ENCODE results near the gene SLC9A5. TPM values are rescaled to one million over a fixed set of nuclear protein-coding genes. Genes with fewer than 3 reads are reported as not detected.
A peak's percentile ranks its signal among the peaks of the same experiment; 100 is the strongest.

Gene SLC9A5
- polyA plus RNA-seq, 5 donors = 15.7 to 21.1 (median 19.4) TPM

DNA sequence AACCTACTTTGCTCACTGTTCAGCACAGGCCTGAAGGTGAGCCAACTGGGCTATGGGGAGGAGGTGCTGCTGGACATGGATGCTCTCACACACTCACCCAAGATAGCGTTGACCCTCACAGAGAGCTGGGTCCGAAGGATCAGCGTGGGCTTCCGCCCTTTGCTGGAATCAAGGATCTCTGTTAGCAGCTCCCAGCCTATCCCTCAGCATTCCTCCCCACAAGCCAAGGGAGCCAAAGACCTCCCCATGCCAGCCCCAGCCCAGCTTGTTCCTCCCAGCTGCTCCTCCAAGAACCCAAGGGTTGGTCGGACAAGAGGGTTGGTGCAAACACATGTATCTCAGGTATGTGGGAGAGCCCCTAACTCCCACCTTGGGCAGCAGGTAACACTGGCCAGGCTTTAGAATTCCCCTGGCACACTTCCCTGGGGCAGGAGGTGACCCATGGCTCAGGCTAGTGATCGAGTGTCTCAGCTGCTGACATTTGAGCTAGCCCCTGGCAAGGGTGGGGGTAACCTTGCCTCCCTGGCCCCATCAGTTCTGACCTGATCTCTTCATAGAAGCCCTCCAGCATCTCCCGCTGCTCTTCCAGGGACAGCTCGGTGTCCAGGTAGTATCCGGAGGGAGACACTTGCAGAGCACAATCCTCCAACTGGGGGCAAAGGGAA lies 9.8 kb upstream of the SLC9A5 start:
- no peak for DNase-seq

DNA sequence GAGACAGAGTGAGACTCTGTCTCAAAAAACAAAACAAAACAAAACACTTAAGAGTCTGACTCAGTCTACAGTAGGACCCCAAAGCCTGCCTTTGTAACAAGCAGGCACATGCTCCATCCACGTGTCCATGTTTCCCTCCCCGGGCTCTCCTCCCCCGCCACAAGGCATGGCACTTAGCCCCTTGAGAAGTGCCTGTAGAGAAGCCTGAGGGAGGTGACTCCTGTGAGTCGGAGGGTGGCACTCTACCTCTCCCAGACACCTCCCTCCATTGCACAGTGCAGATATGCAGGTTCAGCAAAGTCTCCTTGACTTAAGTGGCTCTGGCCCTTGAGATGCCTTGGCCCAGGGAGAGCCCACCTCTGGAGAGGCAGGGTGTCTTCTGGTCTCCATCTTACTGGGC lies 8.3 kb upstream of the SLC9A5 start:
- DNase-seq = peak in 1 of 2 donors; percentile 44

DNA sequence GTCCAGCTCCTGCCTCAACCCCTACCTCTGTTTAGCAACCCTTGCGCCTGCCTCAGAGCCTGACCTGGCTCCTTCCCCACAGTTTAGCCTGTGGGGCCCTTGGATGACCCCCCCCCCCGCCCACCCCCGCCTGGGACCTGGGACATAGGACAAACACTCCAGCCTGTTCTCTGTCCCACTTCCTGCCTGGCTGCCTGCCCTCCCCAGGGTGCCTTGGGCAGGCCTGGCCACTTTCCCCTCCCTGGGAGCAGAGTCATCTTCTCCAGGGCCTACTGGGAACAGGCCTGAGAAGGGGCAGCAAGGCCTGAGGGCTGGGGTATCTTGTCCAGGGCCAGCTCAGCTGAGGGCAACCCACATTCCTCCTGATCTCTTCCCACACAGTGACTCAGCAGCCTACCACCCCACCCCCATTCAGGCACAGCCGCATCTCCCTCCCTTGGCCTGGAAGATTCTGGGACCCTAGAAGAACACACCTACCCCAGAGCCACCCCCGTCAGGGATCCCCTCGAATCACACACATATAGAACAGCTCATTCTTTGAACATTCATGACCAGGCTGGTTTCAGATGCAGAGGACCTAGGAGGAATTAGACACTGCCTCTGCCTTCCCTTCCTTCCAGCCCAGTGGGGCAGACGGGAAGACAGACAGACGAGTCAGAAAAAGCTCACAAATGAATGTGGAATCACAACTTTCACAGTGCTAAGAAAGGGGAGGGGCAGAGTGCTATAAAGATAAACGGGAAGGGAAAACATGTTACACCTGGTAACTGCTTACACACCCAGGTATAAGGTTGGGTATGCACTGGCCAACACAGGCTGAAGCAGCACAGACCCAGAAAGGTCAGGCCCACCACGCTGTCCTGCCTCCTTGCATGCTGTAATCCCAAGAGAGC lies 7.5 kb upstream of the SLC9A5 start:
- DNase-seq = peak in 1 of 2 donors; percentile 42

GRCh38 chr16:67242138-67242730 lies 6.5 kb upstream of the SLC9A5 start:
- DNase-seq = peak; percentile 94 to 95

- DNase-seq = no peak
Measured at GRCh38 chr16:67243481-67243880, 5.3 kb upstream of the SLC9A5 start.

DNA sequence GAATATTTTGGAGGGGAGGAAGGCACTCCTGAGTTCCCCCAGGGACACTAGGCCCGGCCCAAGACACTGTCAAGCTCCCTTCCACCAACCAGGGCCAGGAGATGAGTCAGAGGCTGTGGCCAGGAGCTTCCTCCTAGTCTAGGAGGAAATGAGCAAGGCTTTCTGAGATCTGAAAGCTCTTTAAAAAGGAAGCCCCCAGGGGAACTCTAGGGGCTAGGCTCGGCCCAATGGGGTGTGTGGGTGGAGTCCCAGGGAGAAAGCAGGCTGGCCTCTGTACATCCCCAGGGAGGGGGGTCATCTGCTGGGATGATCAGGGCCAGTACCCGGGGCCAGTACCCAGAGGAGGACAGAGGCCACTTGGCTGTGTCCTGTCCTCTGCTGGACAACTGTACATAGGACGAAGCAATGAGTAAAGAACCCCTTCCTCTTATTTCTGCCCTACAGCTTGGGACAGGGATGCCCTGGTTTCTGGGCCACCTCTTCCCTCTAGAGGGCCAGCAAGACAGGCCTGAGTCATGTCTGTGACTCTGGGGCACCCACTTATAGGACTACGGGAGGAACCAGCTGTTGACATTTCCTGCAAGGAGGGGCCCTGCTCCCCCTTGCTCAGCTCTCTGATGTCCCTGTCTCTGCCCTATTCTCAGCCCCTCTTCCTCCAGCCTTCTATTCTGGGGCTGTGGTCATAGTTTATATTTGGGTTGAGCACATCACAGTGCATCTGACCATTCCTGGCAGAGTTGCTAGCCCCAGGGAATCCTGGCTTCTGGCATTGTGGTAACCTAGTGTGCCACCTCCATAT lies 4.2 kb upstream of the SLC9A5 start:
- no peak for DNase-seq

- DNase-seq = no peak
Measured at GRCh38 chr16:67245186-67245585, 3.6 kb upstream of the SLC9A5 start.

GRCh38 chr16:67245674-67246080 lies 3.1 kb upstream of the SLC9A5 start:
- DNase-seq = no peak

DNA sequence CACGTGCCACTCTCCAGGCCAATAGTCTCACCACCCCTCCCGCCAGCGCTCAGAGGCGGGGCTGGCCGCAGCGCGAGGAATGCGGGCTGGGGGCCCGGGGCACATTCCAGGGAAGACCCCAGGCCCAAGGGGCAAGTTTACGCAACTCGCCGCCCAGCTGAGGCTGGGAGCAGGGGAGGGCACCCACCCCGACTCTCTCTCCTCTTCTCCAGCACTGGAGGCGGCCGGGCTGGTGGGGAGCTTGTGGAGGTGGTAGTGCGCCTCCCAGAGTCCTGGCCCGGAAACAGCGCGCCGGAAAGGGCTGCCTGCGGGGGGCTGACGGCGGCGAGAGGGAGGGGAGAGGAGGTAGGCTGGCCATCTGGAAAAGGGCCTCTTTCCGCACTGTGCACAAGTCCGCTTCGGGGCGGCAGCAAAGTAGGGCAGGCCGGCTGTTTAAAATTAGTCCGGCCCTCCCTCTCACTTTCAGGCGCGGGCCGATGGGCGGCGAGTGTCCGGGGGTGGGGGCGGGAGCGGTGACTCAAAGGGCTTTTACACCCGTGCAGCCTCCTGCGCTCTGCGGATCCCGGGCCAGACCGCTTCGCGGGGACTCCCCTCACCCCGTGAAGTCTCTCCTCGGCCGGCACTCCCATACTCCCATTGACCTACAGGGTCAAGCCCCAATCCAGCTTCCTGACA lies 2.6 kb upstream of the SLC9A5 start:
- peak; percentile 91 to 92 for DNase-seq

- peak in 1 of 2 donors; percentile 56 for DNase-seq
Measured at GRCh38 chr16:67246756-67247191, 2.0 kb upstream of the SLC9A5 start.

DNA sequence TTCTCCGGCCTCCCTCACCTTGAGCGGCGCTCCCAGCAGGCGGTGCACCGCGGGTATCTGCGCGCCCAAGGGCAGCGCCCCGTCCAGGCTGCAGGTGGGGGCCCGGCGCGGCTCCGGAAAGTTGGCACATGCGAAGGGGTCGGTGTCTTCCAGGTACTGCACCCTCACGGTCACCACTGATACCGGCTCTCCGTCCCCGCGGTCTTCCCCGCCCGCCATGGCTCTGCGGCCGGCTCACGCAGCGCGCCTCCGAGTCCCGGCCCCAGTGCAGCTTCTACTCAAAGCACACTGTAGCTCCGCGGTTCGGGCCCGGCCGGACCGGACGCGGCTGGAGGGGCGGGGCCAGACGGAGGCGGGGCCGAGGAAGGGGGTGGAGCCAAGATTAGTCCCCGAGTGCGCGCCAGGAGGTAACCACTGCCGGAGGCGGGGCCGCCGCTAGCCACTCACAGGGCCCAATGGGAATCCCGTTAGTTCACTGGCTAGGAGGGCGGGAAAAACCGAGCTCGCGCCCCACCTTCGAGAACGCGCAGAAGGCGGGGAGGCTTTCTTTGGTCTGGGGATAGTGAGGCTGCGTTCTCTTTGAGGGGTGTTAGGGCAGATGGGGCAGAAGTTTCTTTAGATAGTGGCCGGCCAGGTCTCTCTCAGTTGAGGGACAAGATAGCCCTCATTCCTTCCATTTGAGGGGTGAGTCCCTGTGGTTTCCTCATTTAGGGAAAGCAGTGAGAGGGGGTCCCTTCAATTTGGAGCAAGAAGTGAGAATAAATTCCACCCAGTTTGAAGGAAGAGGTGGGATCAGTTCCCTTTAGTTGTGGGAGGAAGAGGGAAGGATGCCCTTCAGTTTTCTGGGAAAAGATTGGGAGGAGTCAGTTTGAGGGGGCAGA lies 1.3 kb upstream of the SLC9A5 start, which contains the start of gene FHOD1:
Gene FHOD1, minus strand, starts transcription at position 290 of the 881 bp plus-strand sequence. Its CDS starts 71 bp downstream, at position 219.
- DNase-seq = peak; percentile 93 to 94

DNA sequence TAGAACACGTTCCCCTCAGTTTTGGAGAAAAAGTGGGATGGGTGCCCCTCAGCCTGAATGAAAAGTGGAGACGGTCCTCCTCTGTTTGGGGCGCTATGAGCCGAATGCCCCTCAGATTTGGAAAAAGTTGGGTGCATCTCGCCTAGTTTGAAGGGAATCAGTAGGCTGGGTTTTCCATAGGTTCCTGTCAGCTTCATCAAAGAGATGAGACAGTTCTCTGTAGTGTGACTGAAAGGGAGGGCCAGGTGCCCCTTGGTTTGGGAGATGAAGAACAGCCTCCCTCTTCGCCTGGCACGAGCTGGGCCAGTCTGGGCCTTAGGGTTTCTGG lies 742 bp upstream of the SLC9A5 start:
- no peak for DNase-seq

DNA sequence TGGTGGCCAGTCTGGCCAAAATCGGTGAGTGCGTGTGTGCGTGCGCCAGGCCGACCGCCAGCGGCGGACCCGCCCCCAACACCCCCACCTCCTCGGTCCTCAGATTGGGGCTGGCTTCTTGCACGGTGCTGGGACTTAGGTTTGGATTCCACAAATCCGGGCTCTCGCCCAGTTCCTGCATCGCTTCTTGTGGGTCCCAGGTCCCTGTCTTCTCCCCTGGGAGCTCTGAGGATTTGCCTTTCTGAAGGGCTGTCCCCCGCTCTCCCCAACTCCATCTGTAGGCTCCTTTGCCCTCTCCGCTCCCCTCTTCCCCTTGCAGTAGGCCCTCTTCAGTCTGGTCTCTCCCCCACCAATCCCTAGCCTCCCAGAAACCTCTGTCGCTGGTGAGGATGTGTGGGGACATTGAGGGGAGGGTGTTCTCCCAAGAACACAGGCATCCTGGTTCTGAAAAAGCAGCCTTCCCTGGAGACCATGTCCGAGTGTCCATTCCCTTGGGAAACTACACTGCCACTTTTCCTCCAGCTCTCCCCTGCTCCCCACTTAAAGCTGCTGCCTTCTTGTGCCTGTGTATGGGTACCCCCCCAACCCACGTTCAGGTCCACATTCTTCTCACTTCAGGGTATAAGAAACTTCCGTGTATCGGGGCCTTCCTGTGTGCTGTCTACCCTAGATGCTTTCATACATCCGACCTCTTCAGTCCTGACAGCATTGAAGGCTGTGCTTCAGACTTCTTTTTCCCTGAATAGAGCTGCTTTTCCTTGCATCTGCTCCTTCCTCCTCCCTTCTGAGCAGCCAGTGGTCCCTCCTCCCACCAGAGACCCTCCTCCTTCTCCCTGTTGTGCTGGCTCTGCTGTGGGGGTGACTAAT lies 632 bp downstream of the SLC9A5 start:
- DNase-seq = no peak

- no peak for DNase-seq
Measured at GRCh38 chr16:67250045-67250327, 1.2 kb downstream of the SLC9A5 start.

GRCh38 chr16:67252609-67253497 lies 4.1 kb downstream of the SLC9A5 start:
- DNase-seq = no peak

DNA sequence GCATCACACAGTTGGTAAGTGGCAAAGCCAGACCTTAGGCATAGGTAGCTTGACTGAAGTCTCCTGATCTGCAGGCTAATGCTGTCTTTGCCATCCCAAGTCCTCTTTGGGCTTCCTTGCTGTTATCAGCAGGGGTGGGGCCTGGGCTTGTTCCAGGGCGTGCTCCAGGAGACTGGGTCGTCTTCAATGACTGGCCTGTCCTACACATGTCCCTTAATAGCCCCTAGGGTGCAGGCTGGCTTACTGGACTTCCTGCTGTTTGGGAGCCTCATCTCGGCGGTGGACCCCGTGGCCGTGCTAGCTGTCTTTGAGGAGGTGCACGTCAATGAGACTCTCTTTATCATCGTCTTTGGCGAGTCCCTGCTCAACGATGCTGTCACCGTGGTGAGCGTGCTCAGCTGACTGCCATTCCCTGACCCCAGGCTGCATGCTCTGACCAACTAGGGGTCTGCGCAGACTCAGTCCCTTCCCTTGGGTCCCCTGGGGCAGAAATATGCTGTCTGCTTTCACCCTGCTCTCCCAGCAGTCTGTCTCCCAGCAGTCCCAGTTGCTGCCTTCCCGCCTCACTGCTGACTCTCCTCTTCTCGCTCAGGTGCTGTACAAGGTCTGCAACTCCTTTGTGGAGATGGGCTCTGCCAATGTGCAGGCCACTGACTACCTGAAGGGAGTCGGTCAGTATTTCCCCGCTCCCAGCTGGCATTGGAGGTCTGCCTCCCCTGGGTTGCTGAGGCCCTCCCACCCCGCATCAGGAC lies 6.2 kb downstream of the SLC9A5 start:
- no peak for DNase-seq

DNA sequence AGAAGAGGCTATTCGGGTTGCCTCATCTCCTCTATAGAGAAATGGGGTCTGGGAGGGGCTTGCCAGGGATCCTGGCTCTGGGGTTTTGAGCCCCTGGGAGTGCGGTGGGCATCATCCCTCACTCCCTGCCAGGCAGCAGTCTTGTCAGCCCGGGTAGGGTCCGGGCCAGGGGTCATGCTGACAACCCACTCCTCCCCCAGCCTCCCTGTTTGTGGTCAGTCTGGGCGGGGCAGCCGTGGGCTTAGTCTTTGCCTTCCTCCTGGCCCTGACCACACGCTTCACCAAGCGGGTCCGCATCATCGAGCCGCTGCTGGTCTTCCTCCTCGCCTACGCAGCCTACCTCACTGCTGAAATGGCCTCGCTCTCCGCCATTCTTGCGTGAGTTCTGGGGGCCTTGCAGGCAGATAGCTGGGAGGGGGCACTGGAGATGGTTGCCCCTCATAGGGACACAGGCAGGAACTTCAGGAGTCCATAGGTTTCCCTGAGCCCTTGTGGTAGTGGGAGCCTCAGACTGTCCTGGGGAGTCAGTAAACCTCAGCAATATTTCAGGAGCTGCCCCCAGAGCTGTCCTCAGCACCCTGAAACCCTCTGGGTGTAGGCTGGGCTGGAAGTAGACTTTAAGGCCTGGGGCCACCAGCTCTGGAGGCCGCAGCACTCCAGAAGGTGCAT lies 6.9 kb downstream of the SLC9A5 start:
- DNase-seq = no peak
